ENCODE data around the gene NFIA. TPM values are rescaled to one million over a fixed set of nuclear protein-coding genes. Genes with fewer than 3 reads are reported as not detected.

The NFIA gene
- total RNA-seq, 1 donor from 2014 or later, result 163 TPM

DNA sequence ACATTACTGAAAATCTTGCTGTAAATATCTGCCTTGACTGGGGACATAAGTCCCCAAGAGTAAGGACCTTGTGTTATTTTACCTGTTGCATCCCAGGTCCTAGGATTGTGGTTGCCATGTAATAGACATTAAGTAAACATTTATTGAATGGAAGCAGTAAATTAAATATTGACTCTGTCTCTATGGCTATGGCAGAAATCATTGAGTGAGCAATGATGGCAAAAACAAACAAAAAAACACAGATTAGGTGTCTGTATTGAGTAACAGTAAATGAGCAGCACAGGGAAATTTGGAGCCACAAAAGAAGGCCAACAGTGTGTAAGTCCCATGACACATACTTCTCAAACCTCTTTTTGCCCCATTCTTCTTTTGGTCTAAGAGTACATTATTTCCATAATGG, 240.4 kb downstream of the NFIA start:
- H3K9me3 Mint-ChIP-seq, result peaks cover 5% of the 10 kb centered on the region
- no peak overlapping the region for H3K4me3 Mint-ChIP-seq
- no peak overlapping the region for H3K27ac Mint-ChIP-seq
- DNase-seq (ENCODE audit: low spot score in 2 of 2, unreplicated experiment in 2 of 2), result no peak
- H3K36me3 Mint-ChIP-seq, result peaks cover 13% of the 10 kb centered on the region
- peaks cover 45% of the 10 kb centered on the region for H3K4me1 Mint-ChIP-seq
- no peaks in the 10 kb centered on the region for H3K27me3 Mint-ChIP-seq (ENCODE audit: low read depth)
- TF ChIP-seq, protein P1, sequence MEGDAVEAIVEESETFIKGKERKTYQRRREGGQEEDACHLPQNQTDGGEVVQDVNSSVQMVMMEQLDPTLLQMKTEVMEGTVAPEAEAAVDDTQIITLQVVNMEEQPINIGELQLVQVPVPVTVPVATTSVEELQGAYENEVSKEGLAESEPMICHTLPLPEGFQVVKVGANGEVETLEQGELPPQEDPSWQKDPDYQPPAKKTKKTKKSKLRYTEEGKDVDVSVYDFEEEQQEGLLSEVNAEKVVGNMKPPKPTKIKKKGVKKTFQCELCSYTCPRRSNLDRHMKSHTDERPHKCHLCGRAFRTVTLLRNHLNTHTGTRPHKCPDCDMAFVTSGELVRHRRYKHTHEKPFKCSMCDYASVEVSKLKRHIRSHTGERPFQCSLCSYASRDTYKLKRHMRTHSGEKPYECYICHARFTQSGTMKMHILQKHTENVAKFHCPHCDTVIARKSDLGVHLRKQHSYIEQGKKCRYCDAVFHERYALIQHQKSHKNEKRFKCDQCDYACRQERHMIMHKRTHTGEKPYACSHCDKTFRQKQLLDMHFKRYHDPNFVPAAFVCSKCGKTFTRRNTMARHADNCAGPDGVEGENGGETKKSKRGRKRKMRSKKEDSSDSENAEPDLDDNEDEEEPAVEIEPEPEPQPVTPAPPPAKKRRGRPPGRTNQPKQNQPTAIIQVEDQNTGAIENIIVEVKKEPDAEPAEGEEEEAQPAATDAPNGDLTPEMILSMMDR (IDR thresholded peaks at IDR 0.05; ENCODE audit: unreplicated experiment), result no peak

DNA sequence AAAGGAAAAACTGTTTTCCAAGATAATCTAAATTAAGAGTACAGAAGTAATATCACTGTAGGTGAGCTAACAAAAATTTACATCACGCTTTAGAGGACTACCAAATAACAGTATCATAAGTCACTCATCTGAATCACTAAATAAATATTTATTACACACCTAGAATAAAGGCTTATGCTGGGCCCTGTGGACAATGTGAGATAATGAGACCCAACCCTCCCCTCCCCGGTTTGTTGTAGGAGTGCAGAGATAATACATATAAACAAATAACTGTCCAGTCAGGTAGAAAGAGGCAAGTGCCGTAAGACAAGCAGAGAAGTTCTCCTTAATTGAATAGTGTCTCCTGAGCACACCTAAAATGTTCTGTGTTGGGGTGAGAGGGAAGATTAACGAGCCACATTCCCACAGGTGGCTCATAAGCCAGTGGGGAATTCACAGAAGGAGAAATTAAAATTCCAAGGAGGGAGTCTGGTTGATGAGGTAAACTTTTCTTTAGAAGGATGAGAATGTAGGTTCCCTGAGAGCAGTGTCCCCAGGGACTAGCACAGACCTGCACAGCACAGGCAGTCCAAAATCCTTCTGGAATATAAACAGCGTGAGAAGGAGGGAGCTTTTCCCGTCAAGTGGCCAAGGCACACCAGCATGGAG, 241.4 kb downstream of the NFIA start:
- Mint-ChIP-seq H3K4me1 (peaks cover 35% of the 10 kb centered on the region), H3K27ac (peak overlapping the region; percentile 80), H3K9me3 (peaks cover 10% of the 10 kb centered on the region), H3K27me3 (ENCODE audit: low read depth) (no peaks in the 10 kb centered on the region), H3K4me3 (no peak overlapping the region), H3K36me3 (peaks cover 17% of the 10 kb centered on the region)
- DNase-seq (ENCODE audit: low spot score in 2 of 2, unreplicated experiment in 2 of 2), result no peak
- TF ChIP-seq, protein P1 (IDR thresholded peaks at IDR 0.05; ENCODE audit: unreplicated experiment), result no peak

DNA sequence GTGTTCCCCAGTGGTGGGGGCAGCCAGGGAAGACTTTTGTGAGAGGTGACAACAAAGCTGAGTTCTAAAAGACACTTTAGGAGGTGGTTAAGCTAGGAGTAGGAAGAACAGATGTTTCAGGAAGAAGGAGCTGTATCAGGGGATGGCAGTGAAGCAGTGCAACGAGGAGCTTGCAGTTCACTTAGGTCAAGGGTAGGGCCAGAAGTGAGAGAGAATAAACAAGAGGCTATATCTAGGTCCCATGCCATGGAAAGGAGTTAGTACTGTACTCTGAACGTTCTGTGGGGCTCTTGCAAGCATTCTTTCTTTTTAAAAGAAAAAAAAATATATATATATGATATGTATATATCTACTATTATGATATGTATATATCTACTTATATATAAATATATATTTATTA, 244.4 kb downstream of the NFIA start:
- no peak for DNase-seq (ENCODE audit: low spot score in 2 of 2, unreplicated experiment in 2 of 2)
- peaks cover 13% of the 10 kb centered on the region for H3K36me3 Mint-ChIP-seq
- H3K27me3 Mint-ChIP-seq (ENCODE audit: low read depth), result no peaks in the 10 kb centered on the region
- H3K4me3 Mint-ChIP-seq, result no peak overlapping the region
- H3K4me1 Mint-ChIP-seq, result peaks cover 32% of the 10 kb centered on the region
- peak overlapping the region; percentile 40 for H3K27ac Mint-ChIP-seq
- TF ChIP-seq, protein P1 (IDR thresholded peaks at IDR 0.05; ENCODE audit: unreplicated experiment), result no peak
- H3K9me3 Mint-ChIP-seq, result peaks cover 10% of the 10 kb centered on the region

DNA sequence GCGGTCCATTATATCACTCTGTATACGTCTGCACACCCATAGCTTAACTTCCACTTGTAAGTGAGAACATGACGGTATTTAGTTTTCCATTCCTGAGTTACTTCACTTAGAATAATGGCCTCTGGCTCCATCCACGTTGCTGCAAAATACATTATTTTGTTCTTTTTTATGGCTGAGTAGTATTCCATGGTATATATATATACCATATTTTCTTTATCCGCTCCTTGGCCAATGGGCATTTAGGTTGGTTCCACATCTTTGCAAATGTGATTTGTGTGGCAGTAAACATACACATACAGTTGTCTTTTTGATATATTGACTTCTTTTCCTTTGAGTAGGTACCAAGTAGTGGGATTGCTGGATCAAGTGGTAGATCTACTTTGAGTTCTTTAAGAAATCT, 245.1 kb downstream of the NFIA start:
- no peak for DNase-seq (ENCODE audit: low spot score in 2 of 2, unreplicated experiment in 2 of 2)
- no peak overlapping the region for H3K4me3 Mint-ChIP-seq
- TF ChIP-seq, protein P1 (IDR thresholded peaks at IDR 0.05; ENCODE audit: unreplicated experiment), result no peak
- no peaks in the 10 kb centered on the region for H3K27me3 Mint-ChIP-seq (ENCODE audit: low read depth)
- H3K4me1 Mint-ChIP-seq, result peaks cover 39% of the 10 kb centered on the region
- no peak overlapping the region for H3K27ac Mint-ChIP-seq
- peaks cover 10% of the 10 kb centered on the region for H3K36me3 Mint-ChIP-seq
- H3K9me3 Mint-ChIP-seq, result peaks cover 10% of the 10 kb centered on the region

DNA sequence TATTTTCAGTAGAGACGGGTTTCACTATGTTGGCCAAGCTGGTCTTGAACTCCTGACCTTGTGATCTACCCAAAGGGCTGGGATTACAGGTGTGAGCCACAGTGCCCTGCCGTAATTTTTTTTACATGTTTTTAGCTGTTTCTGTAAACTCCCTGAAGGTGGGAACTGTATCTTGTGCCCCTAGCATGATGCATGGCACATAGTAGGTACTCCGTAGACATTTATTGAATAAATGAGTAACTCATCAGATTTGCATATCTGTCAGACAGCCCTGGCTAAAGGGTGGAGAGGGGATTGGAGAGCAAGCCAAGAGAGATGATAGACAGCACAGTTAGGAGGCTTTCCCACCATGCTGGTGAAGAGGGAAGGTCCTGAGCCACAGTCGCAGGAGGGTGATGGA, 247.2 kb downstream of the NFIA start:
- no peak for DNase-seq (ENCODE audit: low spot score in 2 of 2, unreplicated experiment in 2 of 2)

More for the DNA sequence above, 247.2 kb downstream of the NFIA start:
- Mint-ChIP-seq H3K4me3 (no peak overlapping the region), H3K36me3 (peaks cover 19% of the 10 kb centered on the region), H3K9me3 (peaks cover 10% of the 10 kb centered on the region), H3K27ac (no peak overlapping the region), H3K27me3 (ENCODE audit: low read depth) (no peaks in the 10 kb centered on the region), H3K4me1 (peaks cover 33% of the 10 kb centered on the region)
- TF ChIP-seq, protein P1 (IDR thresholded peaks at IDR 0.05; ENCODE audit: unreplicated experiment), result no peak
